Measurements from ENCODE around the gene INPP5A. TPM values are rescaled to one million over a fixed set of nuclear protein-coding genes. Genes with fewer than 3 reads are reported as not detected.
"Not testable (repeated sequence)": the region's sequence is repeated elsewhere in the genome, so short reads cannot be mapped to it uniquely, and the experiment has no call there.

The INPP5A gene
- total RNA-seq, 1 experiment from 2014 or later: 12.3 TPM

GRCh38 chr10:132671228-132672154 is 133.9 kb downstream of the INPP5A start (continued):
- TF ChIP-seq ZBTB33 (IDR thresholded peaks at IDR 0.05; ENCODE audit: extremely low read depth, insufficient replicate concordance, low read length): no peak
- TF ChIP-seq POLR2AphosphoS5 (IDR thresholded peaks at IDR 0.05; ENCODE audit: low read depth, low read length): no peak
- no peak for TF ChIP-seq POLR2A (IDR thresholded peaks at IDR 0.05; ENCODE audit: borderline replicate concordance, extremely low read depth, insufficient read depth, insufficient read length)
- no peak for TF ChIP-seq JUND (IDR thresholded peaks at IDR 0.05)

DNA sequence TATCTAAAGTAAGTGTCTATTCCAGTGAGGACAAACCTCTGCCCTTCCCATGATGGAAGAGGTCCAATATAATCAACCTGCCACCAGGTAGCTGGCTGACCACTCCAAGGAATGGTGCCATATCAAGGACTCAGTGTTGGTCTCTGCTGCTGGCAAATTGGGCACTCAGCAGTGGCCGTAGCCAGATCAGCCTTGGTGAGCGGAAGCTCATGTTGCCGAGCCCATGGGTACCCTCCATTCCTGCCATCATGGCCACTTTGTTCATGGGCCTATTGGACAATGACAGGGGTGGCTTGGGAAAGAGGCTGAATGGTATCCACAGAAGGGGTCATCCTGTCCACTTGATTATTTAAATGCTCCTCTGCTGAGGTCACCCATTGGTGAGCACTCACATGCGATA is 136.2 kb downstream of the INPP5A start:
- H3K36me3 ChIP-seq (ENCODE audit: control insufficient read depth in 1 of 2, insufficient read depth in 2 of 2, low read length in 2 of 2); H3K9ac ChIP-seq (ENCODE audit: low read length); H3K9me3 ChIP-seq (ENCODE audit: control insufficient read depth in 1 of 2, insufficient read depth in 1 of 2, low read depth in 1 of 2, low read length in 2 of 2); H3K27ac ChIP-seq (ENCODE audit: low read depth, low read length); H2AFZ ChIP-seq (ENCODE audit: low read depth, low read length, poor library complexity, severe bottlenecking); H3K79me2 ChIP-seq (ENCODE audit: insufficient read depth, low read length); H3K9me2 ChIP-seq (ENCODE audit: insufficient read depth); BruUV-seq (replicated peaks); POLR2A ChIA-PET; CTCF ChIA-PET; ATAC-seq; H3K4me1 ChIP-seq (ENCODE audit: control insufficient read depth in 1 of 2, insufficient read depth in 2 of 2, low read length in 2 of 2); H3K4me2 ChIP-seq (ENCODE audit: low read length); DNase-seq (ENCODE audit: low read depth, low spot score); H3K27me3 ChIP-seq (ENCODE audit: insufficient read depth, low read length); H3K4me3 ChIP-seq (replicated peaks in 1 of 2; ENCODE audit: low read depth in 1 of 2, low read length in 2 of 2); H4K20me1 ChIP-seq (ENCODE audit: insufficient read depth); intact Hi-C loops (cut with micrococcal nuclease); RAD21 ChIA-PET (ENCODE audit: low non-redundant PET in 1 of 2, low total read pairs in 2 of 2, uncharacterized antibody in 2 of 2, unreplicated experiment in 2 of 2): not testable (repeated sequence)

GRCh38 chr10:132674311-132674710 is 136.7 kb downstream of the INPP5A start:
- no peaks in the 10 kb centered on the region for H3K36me3 ChIP-seq (ENCODE audit: control insufficient read depth in 1 of 2, insufficient read depth in 2 of 2, low read length in 2 of 2)
- ATAC-seq: no peak
- H3K4me1 ChIP-seq (ENCODE audit: control insufficient read depth in 1 of 2, insufficient read depth in 2 of 2, low read length in 2 of 2): no peaks in the 10 kb centered on the region
- no peak overlapping the region for H2AFZ ChIP-seq (ENCODE audit: low read depth, low read length, poor library complexity, severe bottlenecking)
- H3K27me3 ChIP-seq (ENCODE audit: insufficient read depth, low read length): no peaks in the 10 kb centered on the region
- no peaks in the 10 kb centered on the region for H3K79me2 ChIP-seq (ENCODE audit: insufficient read depth, low read length)
- no TSS peak for BruUV-seq (replicated peaks)
- CTCF ChIA-PET: no interaction called here
- H3K9ac ChIP-seq (ENCODE audit: low read length): no peak overlapping the region
- H3K9me2 ChIP-seq (ENCODE audit: insufficient read depth): no peaks in the 10 kb centered on the region
- H3K4me2 ChIP-seq (ENCODE audit: low read length): no peak overlapping the region
- no peak for TF ChIP-seq YY1 (IDR thresholded peaks at IDR 0.05; ENCODE audit: extremely low read depth, insufficient replicate concordance, low read depth, low read length)
- no peak for TF ChIP-seq FOSL1 (IDR thresholded peaks at IDR 0.05; ENCODE audit: low read depth)
- DNase-seq (ENCODE audit: low read depth, low spot score): no peak
- intact Hi-C loops (cut with micrococcal nuclease): no loop called here
- no peak overlapping the region for H3K27ac ChIP-seq (ENCODE audit: low read depth, low read length)
- POLR2A ChIA-PET: no interaction called here
- H3K4me3 ChIP-seq (replicated peaks in 1 of 2; ENCODE audit: low read depth in 1 of 2, low read length in 2 of 2): no peak overlapping the region
- H4K20me1 ChIP-seq (ENCODE audit: insufficient read depth): no peaks in the 10 kb centered on the region
- RAD21 ChIA-PET (ENCODE audit: low non-redundant PET in 1 of 2, low total read pairs in 2 of 2, uncharacterized antibody in 2 of 2, unreplicated experiment in 2 of 2): no interaction called here
- no peaks in the 10 kb centered on the region for H3K9me3 ChIP-seq (ENCODE audit: control insufficient read depth in 1 of 2, insufficient read depth in 1 of 2, low read depth in 1 of 2, low read length in 2 of 2)
